HG03571 (cell line): ENCODE results near the gene TEAD4.

Experiments
- ATAC-seq: cut with Tn5 transposase; IDR thresholded peaks from one replicate; pipeline ENCODE4 v1.9.1; 2021; ENCODE audit not compliant: unreplicated experiment

Gene TEAD4

DNA sequence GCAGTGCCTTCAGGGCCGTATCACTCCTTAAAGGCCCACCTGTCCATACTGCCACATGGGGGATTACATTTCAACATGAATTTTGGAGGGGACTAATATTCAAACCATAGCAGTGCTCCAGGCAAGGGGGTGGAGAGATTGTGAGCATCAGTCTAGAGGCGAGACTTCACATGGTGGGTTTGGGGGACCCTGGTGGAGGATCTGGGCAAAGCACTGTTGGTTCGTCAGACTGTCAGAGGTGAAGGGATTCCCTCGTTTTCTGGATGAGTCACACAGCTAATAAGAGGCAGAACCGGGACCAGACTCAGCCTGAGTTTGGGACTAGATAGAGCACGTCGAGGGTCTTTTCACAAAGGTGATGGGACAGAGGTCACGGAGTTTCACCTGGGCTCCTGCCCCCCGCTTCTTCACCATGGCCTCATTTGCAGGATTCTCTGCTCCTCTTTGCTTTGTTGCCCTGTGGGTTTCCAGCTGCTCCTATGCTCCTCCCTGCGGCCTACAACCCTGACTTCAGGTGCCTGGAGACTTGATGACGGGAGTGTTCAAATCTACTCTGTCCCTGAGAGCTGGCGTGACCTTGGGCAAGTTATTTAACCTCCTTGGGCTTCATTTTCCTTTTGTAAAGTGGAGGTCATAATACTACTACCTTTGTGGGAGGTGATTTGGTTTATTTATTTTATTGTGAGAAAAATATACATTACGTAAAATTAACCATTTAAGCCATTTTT lies 41.5 kb downstream of the TEAD4 start:
- ATAC-seq, result no peak

DNA sequence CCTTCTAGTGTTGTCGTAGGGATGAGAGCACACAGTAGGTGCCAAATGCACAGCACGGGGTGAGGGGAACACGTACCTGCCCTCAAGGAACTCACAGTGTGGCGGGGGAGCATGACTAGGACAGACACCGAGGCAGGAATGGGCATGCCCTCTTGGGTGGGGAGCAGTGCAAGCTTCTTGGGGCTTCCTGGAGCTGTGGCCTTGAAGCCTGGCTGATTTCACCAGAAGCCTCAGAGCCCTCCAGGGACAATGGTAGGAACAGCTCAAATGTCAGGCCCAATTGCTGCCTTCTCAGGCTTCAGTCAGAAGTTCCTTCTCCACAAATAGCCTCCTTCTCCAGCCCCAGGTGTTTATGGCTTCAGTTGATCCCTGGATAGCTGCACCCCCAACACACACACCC lies 43.4 kb downstream of the TEAD4 start:
- ATAC-seq, result no peak

DNA sequence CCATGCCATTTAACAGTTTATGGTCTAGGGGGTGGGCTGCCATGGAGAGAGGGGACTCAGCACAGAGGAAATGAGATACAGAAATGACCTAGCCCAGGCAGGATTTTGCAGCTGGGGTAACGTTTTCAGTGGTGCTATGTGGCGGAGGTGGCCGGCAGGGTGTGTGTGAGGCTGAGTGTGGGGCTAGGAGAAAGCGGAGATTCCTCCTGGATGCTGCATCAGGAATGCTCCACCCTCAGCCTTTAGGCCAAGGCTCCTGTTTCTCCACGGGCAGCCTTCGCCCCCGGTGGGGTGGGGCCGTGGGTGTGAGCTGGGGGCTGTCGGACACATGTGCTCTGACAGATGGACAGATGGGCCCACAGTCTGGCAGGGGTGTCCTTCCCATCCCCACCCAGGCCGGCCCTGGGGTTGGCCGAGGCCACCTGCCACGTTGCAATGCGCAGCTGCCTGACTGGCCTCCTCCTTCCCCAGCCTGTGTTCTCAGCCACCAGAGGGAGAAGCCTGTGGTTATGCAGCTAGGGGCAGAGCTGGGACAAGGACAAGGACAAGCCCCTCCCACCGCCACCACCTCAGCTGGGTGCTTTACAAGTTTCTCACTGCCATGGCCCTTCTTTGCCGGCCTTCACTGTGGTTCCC lies 44.3 kb downstream of the TEAD4 start:
- ATAC-seq, result no peak

DNA sequence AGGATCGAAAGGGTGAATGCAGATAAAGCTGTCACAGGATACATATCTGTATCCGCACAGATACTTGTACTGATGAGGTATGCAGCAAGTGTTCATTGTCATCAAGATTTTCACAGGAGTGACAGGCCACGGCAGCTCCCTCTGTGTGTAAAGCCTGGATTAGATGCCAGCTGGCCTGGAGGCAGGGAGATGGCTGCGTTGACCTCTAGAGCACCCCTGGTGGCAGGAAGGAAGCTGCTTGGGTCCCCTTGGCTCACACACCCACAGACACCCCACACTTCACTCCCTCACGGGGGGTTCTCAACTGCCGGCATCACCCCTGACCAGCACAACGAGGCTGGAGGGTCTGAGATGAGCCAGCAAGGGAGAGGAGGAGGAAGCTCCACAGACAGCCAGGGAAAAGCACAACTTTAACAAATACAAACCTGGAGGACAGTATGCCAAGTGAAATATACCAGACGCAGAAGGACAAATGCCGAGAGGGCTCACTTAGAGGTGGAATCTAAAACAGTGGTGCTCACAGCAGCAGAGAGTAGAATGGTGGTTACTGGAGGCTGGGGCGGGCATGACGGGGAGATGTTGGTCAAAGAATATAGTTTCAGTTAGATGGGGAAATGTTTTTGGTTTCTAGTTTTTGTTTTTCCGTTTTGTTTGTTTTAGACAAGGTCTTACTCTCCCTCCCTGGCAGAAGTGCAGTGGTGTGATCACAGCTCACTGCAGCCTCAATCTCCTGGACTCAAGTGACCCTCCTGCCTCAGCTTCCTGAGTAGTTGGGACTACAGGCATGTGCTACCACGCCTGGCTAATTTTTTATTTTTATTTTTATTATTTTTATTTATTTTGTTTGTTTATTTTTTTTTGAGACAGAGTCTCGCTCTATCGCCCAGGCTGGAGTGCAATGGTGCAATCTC lies 45.7 kb downstream of the TEAD4 start:
- ATAC-seq, result no peak

DNA sequence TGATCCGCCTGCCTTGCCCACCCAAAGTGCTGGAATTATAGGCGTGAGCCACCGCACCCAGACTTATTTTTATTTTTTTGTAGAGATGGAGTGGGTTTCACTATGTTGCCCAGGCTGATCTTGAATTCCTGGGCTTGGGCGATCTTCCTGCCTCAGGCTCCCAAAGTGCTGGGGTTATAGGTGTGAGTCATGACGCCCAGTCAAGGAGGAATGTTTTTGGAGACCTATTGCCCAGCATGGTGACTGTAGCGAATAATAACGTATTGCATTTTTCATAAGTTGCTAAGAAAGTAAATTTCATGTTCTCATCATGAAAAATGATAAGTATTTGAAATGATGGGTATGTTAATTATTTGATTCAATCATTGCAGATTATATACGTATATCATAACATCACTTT lies 46.5 kb downstream of the TEAD4 start:
- no peak for ATAC-seq

DNA sequence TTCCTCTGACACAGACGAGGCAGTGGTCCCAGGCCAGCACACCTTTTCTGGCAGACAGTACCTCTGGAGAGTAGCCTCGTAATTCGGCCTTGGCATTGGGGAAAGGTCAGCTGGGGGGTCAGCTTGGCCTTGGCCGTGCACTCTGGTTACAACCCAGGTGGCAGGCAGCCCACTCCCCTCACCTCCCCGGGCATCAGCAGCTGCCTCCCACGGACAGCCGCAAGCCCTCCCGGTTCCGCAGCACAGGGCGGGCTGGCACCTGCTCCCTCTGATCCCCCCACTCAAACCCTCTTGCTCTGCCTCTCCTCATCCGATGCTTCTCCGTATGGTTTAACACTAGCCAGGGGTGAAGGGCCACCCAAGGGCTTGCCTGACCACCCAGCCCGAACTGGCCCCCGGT lies 50.6 kb downstream of the TEAD4 start:
- no peak for ATAC-seq

DNA sequence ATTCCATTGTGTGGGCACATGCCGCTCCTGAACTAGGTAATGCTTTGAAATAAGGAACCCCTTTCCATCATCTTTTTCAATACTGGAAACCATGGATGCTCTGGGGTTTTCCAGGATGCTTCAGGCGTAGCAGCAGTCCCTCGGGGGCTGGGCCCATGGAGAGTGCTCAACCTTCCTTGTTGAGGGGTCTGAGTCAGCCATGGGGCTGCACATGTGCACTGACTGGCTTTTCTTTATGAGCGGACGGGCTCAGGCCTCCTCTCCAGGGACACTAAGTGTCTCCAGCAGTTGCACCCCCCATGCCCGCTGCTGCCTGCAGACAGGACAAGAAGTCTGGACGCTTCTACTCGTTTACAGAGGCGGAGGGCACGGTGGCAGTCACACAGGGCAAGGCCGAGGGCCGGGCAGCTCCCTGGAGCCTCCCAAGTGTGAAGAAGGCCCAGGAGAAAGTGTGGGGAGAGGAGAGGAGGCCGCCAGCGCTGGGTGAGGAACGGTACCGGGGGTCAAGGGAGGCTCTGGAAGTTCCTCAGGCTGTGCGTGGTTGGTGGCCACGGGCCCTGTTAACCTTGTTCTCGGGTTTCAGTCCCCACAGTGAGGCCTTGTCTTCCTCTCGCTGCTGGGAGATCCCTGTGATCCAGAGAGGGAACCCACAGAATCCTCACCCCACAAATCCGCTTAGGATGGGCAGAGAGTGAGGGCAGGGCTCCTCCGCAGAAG lies 51.2 kb downstream of the TEAD4 start:
- ATAC-seq, result no peak

DNA sequence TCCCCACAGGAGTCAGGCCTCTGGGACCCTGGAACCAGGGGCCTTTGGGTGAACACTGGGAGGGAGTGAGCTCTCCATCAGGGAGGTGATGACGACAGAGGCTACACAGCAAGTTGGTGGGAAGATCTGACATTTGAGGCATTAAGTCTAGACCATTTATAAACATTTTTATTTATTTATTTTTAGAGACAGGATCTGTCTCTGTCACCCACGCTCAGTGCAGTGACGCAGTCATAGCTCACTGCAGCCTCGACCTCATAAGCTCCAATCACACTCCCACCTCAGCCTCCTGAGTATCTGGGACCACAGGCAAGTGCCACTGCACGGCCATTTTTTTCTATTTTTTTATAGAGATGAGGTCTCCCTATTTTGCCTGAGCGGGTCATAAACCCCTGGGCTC lies 53.6 kb downstream of the TEAD4 start:
- no peak for ATAC-seq

DNA sequence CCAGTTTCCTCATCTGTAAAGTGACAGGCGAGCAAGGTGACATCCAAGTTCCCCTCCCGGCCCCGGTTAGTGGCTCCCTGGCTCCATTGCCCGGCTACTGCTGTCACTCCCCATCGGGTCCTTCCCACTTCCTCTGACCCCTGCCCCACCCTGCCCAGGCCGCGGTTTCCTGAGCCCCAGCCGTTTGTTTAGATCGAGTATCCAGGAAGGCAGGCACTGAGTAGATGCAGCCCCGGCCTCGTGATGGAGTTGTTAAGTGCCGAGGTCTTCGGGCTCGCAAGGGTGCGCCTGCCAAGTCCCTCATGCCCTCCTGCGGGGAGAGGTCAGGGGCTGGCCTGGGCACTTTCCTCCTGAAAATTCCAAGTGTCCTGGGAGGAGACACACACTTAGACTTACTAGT lies 55.4 kb downstream of the TEAD4 start:
- no peak for ATAC-seq

DNA sequence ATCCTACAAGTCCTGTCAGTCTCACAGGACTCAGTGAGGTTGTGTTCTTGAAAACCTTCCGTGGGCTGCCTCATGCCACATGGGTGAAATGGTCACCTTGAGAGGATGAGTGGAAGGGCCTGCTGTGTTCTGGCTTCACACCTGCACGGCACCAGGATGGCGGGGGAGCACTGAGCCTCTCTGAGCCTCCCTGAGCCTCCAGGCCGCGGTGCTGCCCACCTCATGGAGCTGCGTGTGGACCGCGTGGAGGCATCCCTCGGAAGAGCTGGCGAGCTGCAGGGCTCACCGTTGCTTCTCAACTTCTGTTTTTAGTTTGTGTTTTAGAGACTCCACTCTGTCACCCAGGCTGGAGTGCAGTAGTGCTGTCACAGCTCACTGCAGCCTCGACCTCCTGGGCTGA lies 56.2 kb downstream of the TEAD4 start:
- no peak for ATAC-seq

DNA sequence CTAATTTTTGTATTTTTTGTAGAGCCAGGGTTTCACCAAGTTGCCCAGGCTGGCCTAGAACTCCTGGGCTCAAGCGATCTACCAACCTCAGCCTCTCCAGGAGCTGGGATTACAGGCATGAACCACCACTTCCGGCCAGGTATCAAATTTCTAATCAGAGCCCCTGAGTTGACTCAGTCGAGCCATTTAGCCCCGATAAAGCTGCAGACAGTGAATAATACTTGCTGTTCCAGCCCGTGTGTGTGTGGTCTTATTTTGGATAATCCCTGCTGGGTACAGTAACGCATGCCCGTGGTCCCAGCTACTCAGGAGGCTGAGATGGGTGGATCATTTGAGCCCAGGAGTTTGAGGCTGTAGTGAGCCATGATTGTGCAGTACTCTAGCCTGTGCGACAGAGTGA lies 57.0 kb downstream of the TEAD4 start:
- ATAC-seq, result no peak

DNA sequence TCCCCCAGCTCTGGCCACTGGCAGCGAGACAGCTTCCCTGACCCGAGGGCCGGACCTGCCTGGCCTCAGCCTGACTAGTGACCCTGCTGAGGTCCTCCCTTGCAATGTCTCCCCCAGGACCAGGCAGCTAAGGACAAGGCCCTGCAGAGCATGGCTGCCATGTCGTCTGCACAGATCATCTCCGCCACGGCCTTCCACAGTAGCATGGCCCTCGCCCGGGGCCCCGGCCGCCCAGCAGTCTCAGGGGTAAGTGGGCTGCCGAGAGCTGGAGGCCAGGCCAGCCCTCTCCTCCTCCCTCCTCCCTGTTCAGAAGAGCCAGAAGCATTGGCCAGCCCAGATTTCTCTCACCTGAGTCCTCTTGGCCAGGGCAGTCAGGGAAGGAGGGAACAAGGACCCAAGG lies 58.1 kb downstream of the TEAD4 start:
- no peak for ATAC-seq

DNA sequence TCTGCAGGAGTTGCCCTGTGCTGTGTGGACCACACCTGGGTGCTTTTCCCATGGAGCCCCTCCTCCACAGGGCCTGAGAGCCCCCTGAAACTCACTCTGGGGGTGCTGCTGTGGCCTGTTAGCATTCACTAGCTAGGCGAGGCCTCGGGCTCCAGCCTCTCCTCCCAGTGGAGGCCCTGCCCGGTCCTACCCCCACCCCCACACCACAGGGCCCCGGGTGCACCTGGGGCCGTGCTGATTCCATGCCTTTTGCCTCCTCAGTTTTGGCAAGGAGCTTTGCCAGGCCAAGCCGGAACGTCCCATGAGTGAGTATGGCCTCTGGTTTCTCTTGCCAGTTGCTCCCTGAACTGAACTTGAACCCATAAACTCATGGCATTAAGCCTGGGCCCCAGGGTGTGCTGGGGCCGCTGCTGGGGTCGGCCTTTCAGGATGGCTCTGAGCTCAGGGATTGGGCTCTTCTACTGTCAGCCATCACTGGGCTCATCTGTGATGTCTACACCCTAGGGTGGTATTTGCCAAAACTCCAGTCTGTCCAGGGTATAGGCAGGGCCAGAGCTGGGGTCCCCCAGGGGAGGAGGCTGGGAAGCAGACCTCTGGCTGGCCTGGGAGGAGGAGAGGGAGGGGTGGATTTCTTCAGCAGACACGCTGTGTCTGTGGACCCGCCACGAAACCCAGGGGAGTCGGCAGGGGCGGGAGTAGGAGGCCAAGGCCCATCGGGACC lies 59.2 kb downstream of the TEAD4 start:
- ATAC-seq, result no peak

DNA sequence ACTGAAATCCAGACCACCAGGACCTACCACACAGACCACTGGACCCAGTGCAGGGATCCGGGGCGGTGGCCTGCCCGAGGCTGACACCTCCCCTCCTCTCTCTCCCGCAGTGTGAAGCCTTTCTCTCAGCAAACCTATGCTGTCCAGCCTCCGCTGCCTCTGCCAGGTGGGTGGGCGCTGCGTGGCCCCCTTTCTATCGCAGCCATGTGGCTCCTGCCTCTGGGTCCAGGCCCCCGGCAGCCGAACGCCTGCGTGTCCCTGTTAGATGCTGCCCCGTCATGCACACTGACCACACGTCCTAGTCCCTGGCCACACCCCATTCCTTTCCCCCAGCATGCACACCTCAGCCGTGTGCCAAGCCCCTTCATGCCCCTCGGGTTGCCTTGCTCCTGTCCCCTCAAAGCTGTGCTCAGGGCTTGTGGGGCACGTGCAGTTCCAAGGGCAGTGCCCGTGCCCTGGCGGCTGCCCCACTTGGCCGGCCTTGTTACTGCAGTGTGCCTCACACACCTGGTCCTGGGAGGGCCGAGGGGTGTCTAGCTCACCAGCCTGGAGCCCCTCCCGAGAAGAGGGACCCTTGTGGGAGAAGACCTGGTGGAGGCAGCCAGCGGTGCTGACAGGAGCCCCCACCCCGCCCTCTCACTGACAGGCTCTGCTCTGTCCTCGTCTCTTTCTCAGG lies 59.9 kb downstream of the TEAD4 start:
- ATAC-seq, result no peak

DNA sequence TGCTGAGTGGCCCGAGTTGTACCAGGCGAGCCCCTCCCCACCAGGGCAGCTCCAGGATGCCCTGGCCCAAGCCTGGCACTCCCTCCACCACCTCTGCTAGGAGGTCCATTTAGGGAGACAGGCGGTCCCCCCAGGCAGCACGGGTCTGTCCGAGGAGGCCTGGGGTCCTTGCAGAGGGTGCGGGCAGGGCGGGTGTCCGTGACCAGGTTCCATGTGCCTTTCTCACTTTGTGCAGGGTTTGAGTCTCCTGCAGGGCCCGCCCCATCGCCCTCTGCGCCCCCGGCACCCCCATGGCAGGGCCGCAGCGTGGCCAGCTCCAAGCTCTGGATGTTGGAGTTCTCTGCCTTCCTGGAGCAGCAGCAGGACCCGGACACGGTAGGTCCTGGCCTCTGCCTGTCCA lies 61.2 kb downstream of the TEAD4 start:
- no peak for ATAC-seq

DNA sequence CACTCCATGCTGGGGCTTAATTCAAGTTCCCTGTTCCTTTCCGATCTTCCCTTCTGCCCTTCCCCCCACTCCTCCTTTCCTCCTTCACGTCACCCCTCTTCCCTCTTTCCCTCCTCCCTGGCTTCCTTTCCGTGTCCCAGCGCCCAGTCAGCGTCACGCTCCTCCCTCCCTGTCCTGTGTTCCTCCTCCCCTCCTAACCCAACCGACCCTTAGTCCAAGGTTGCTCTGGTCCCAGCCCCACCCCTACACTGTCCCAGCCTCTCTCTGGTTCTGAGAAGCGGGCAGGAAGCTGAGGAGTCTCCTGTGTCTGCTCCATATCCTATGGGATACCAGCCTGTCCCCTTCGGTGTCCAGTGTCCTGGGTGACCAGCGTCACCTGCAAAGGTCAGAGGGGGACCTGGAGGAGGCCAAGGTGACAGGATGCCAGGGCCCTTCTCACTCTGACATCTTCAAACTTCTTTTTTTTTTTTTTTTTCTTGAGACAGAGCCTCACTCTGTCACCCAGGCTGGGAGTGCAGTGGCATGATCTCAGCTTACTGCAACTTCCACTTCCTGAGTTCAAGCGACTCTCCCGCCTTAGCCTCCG lies 61.7 kb downstream of the TEAD4 start:
- ATAC-seq, result no peak

DNA sequence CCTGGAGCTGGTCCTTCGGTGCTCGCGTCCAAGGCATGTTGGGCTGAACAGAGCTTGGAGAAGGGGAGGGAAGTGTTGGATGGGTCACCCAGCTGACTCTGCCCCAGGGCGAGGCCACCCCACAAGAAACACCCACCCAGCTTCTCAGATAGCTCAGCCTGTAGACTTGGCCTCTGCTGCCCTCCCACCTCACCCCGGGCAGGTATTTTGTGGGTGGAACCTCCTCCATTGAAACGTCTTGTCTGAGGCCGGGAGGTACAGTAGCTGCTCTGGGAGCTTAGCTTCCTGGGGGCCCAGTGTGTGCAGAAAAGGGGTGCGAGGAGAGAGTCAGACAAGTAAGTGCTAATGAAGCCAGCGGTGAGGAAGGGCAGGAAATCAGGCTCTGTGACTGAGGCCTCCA lies 63.2 kb downstream of the TEAD4 start:
- ATAC-seq, result no peak

DNA sequence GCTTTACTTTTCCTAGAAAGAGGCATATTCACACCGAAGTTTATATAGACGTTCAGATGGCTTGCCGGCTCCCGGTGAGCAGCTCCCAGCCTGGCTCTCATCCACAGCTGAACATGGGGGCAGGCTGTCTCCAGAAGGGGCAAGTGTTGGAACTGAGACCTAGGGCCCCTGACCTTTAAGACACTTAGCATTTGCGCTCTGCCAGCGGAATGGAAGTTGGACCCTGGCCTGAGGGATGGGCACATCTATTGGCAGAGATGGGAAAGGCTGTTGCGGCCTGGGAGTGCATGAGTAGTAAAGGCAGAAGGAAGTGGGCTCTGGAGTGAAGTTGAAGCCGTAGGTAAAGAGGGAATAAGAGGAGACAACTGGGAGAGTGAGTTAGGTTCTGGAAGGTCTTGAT lies 63.8 kb downstream of the TEAD4 start:
- ATAC-seq, result no peak

DNA sequence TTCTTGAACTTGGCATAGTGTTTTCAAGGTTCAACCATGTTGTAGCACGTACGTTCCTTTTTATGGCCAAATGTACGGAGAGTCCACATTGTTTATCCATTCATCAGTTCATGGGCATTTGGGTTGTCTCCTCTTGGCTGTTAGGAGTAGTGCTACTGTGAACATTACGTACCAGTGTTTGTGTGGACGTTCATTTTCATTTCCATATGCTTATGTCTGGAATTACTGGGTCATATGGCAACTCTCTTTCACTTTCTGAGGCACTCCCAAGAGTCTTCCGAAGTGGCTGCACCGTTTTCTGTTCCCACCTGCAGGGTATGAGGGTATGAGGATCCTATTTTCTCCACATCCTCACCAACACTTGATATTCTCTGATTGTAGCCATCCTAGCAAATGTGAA lies 68.9 kb downstream of the TEAD4 start:
- no peak for ATAC-seq
